ENCODE measurements around the gene RINT1. TPM values are rescaled to one million over a fixed set of nuclear protein-coding genes. Genes with fewer than 3 reads are reported as not detected.

The RINT1 gene
- total RNA-seq, 1 experiment from 2014 or later: 26.6 TPM

GRCh38 chr7:105610165-105610930, 78.3 kb downstream of the RINT1 start:
- Mint-ChIP-seq H3K4me1 (peaks cover 13% of the 10 kb centered on the region), H3K36me3 (peaks cover 26% of the 10 kb centered on the region), H3K27ac (peak overlapping the region; percentile 26; the same call in 1 of the 2 replicates), H3K9me3 (no peaks in the 10 kb centered on the region), H3K4me3 (no peak overlapping the region), H3K27me3 (ENCODE audit: low read depth) (no peaks in the 10 kb centered on the region)
- TF ChIP-seq E2F1 (CRISPR knock-in tag; IDR thresholded peaks at IDR 0.05): no peak
- TF ChIP-seq TCF7 (CRISPR knock-in tag; IDR thresholded peaks at IDR 0.05; ENCODE audit: low read depth): no peak
- TF ChIP-seq STAT6 (CRISPR knock-in tag; conservative IDR thresholded peaks at IDR 0.05; ENCODE audit: low read depth): no peak
- TF ChIP-seq ZNF317 (CRISPR knock-in tag; IDR thresholded peaks at IDR 0.05; ENCODE audit: borderline replicate concordance, low read depth): no peak
- TF ChIP-seq JUN (CRISPR knock-in tag; IDR thresholded peaks at IDR 0.05): no peak
- TF ChIP-seq ARID4B (CRISPR knock-in tag; IDR thresholded peaks at IDR 0.05; ENCODE audit: borderline replicate concordance): no peak
- no peak for TF ChIP-seq MLX (CRISPR knock-in tag; IDR thresholded peaks at IDR 0.05)
- CTCF ChIA-PET: interaction anchor here (0.6 to 0.8 kb wide), 2 partner anchors 33 to 64 kb away, joined by 3 to 4 read pairs; no protein-coding TSS in a partner anchor
- ATAC-seq: peak; percentile 30; the same call in 1 of the 2 replicates
- POLR2A ChIA-PET: no interaction called here
- no peak for DNase-seq (ENCODE audit: low spot score)

GRCh38 chr7:105611856-105612775, 80.1 kb downstream of the RINT1 start:
- Mint-ChIP-seq H3K27me3 (ENCODE audit: low read depth) (no peaks in the 10 kb centered on the region), H3K9me3 (no peaks in the 10 kb centered on the region), H3K36me3 (peaks cover 35% of the 10 kb centered on the region), H3K4me1 (peaks cover 13% of the 10 kb centered on the region), H3K4me3 (no peak overlapping the region), H3K27ac (peak overlapping the region; percentile 49; the same call in 1 of the 2 replicates)
- no peak for ATAC-seq
- ChIA-PET CTCF (no interaction called here), POLR2A (no interaction called here)
- TF ChIP-seq RELA (CRISPR knock-in tag; IDR thresholded peaks at IDR 0.05; ENCODE audit: borderline replicate concordance): no peak
- TF ChIP-seq MAX (CRISPR knock-in tag; IDR thresholded peaks at IDR 0.05): no peak
- TF ChIP-seq JAZF1 (CRISPR knock-in tag; IDR thresholded peaks at IDR 0.05): no peak
- TF ChIP-seq ERG (CRISPR knock-in tag; IDR thresholded peaks at IDR 0.05): no peak
- no peak for TF ChIP-seq ESRRA (CRISPR knock-in tag; IDR thresholded peaks at IDR 0.05; ENCODE audit: borderline replicate concordance)
- DNase-seq (ENCODE audit: low spot score): no peak

All from WTC11 (cell line).